Fibroblast of peridontal ligament (primary cell): ENCODE results near the gene BCL11A.

Experiments used
- DNase-seq: peaks from one replicate; pipeline ENCODE4 v3.0.0-alpha.2; 2010; ENCODE audit errors: extremely low read depth

Gene BCL11A

GRCh38 chr2:60526623-60527022 is 26.8 kb downstream of the BCL11A start:
- DNase-seq, result no peak

GRCh38 chr2:60525899-60526298 is 27.6 kb downstream of the BCL11A start:
- no peak for DNase-seq

- no peak for DNase-seq
These were observed 28.6 kb downstream of the BCL11A start for GRCh38 chr2:60524874-60525273.

- DNase-seq, result no peak
These were observed 29.5 kb downstream of the BCL11A start for GRCh38 chr2:60523963-60524362.

- DNase-seq, result no peak
These were observed 31.0 kb downstream of the BCL11A start for GRCh38 chr2:60522462-60522861.

GRCh38 chr2:60521626-60522025 is 31.8 kb downstream of the BCL11A start:
- no peak for DNase-seq

- DNase-seq, result no peak
These were observed 32.4 kb downstream of the BCL11A start for GRCh38 chr2:60520917-60521539.

- peak; percentile 23 for DNase-seq
These were observed 33.1 kb downstream of the BCL11A start for GRCh38 chr2:60520151-60520876.

GRCh38 chr2:60519231-60519863 is 34.1 kb downstream of the BCL11A start:
- DNase-seq, result peak; percentile 53

GRCh38 chr2:60518567-60518966 is 34.9 kb downstream of the BCL11A start:
- no peak for DNase-seq

GRCh38 chr2:60517446-60517845 is 36.0 kb downstream of the BCL11A start:
- no peak for DNase-seq

- DNase-seq, result no peak
These were observed 36.6 kb downstream of the BCL11A start for GRCh38 chr2:60516826-60517225.

- peak; percentile 89 for DNase-seq
These were observed 37.1 kb downstream of the BCL11A start for GRCh38 chr2:60516383-60516811.

- DNase-seq, result peak; percentile 84
These were observed 37.7 kb downstream of the BCL11A start for GRCh38 chr2:60515721-60516226.

- no peak for DNase-seq
These were observed 39.5 kb downstream of the BCL11A start for GRCh38 chr2:60513996-60514395.

- DNase-seq, result no peak
These were observed 40.3 kb downstream of the BCL11A start for GRCh38 chr2:60513191-60513590.

GRCh38 chr2:60512641-60513040 is 40.8 kb downstream of the BCL11A start:
- no peak for DNase-seq

GRCh38 chr2:60512062-60512622 is 41.3 kb downstream of the BCL11A start:
- no peak for DNase-seq

- no peak for DNase-seq
These were observed 42.7 kb downstream of the BCL11A start for GRCh38 chr2:60510713-60511112.

GRCh38 chr2:60509066-60509465 is 44.4 kb downstream of the BCL11A start:
- DNase-seq, result no peak

- DNase-seq, result no peak
These were observed 45.0 kb downstream of the BCL11A start for GRCh38 chr2:60508339-60508917.
